NT2/D1 (cell line): ENCODE measurements around the gene GALC.

Experiments
- DNase-seq: peaks from one replicate; pipeline ENCODE4 v3.0.0-alpha.2; 2011; ENCODE audit warnings: low read depth, low spot score
- H3K27me3 ChIP-seq: 2 replicates; pipeline ENCODE4 v1.6.0; 2011; ENCODE audit warnings: mild to moderate bottlenecking; ENCODE audit not compliant: insufficient read length, insufficient read depth
- H3K36me3 ChIP-seq: 2 replicates; pipeline ENCODE4 v1.6.1; 2011; ENCODE audit warnings: mild to moderate bottlenecking, low read length, mixed read lengths; ENCODE audit not compliant: insufficient read depth, insufficient read length
- H3K4me1 ChIP-seq: 2 replicates; pipeline ENCODE4 v1.5.1; 2011; ENCODE audit not compliant: insufficient read depth, insufficient read length
- H3K4me3 ChIP-seq: 2 replicates; pipeline ENCODE4 v1.5.1; 2011; ENCODE audit warnings: low read depth; ENCODE audit not compliant: insufficient read length
- H3K9ac ChIP-seq: 2 replicates; pipeline ENCODE4 v1.6.0; 2011; ENCODE audit warnings: low read depth; ENCODE audit not compliant: insufficient read length
- H3K9me3 ChIP-seq: 2 replicates; pipeline ENCODE4 v1.5.1; 2011; ENCODE audit warnings: mild to moderate bottlenecking, low read length; ENCODE audit not compliant: insufficient read depth
- SUZ12 ChIP-seq: IDR thresholded peaks from 2 replicates; pipeline ENCODE4 v1.6.1; 2011; ENCODE audit not compliant: insufficient read length, insufficient read depth; ENCODE audit errors: extremely low read depth
- YY1 ChIP-seq: IDR thresholded peaks from 2 replicates; pipeline ENCODE4 v1.6.1; 2011; ENCODE audit not compliant: insufficient read length, insufficient read depth
- ZNF274 ChIP-seq: IDR thresholded peaks from 2 replicates; pipeline ENCODE4 v1.6.1; 2011; ENCODE audit warnings: mild to moderate bottlenecking, low read depth, low read length

GALC gene

GRCh38 chr14:87899228-87899627 lies 93.8 kb downstream of the GALC start:
- no peak for DNase-seq
- no peak overlapping the region for H3K9ac ChIP-seq
- no peaks in the 10 kb centered on the region for H3K27me3 ChIP-seq
- TF ChIP-seq SUZ12 (no peak), YY1 (no peak), ZNF274 (no peak)
- H3K9me3 ChIP-seq, result no peaks in the 10 kb centered on the region
- no peaks in the 10 kb centered on the region for H3K36me3 ChIP-seq
- H3K4me3 ChIP-seq, result no peak overlapping the region
- H3K4me1 ChIP-seq, result no peaks in the 10 kb centered on the region

DNA sequence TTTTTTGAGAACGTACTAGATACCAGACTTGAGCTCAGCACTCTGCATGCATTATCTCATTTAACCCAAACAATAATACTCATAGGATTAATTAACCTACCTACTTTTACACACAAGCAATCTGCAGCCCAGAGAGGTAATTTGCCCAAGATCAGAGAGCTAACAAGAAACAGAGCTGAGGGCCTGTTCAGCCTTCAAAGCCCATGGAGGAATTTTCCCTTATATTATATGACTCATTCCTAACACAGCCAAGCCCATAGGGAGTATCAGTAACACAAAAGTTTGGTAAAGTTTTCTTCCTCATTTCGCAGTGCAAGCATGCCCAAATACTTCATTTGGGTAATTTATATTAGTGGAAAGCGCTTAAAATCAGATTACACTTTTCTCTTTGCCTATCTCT lies 94.7 kb downstream of the GALC start:
- Histone ChIP-seq H3K9ac (no peak overlapping the region), H3K36me3 (no peaks in the 10 kb centered on the region), H3K4me3 (no peak overlapping the region), H3K4me1 (no peaks in the 10 kb centered on the region), H3K9me3 (no peaks in the 10 kb centered on the region), H3K27me3 (no peaks in the 10 kb centered on the region)
- TF ChIP-seq YY1, result no peak
- no peak for TF ChIP-seq SUZ12
- TF ChIP-seq ZNF274, result no peak
- no peak for DNase-seq

- no peaks in the 10 kb centered on the region for H3K4me1 ChIP-seq
- no peak overlapping the region for H3K4me3 ChIP-seq
- DNase-seq, result no peak
- no peaks in the 10 kb centered on the region for H3K27me3 ChIP-seq
- no peaks in the 10 kb centered on the region for H3K9me3 ChIP-seq
- H3K9ac ChIP-seq, result no peak overlapping the region
- no peaks in the 10 kb centered on the region for H3K36me3 ChIP-seq
- TF ChIP-seq ZNF274, result no peak
Observed at GRCh38 chr14:87896393-87897380, 96.3 kb downstream of the GALC start.

- no peaks in the 10 kb centered on the region for H3K9me3 ChIP-seq
- no peaks in the 10 kb centered on the region for H3K4me1 ChIP-seq
- no peaks in the 10 kb centered on the region for H3K36me3 ChIP-seq
- H3K4me3 ChIP-seq, result no peak overlapping the region
- no peak for TF ChIP-seq SUZ12
- no peak for TF ChIP-seq ZNF274
- TF ChIP-seq YY1, result no peak
- H3K9ac ChIP-seq, result no peak overlapping the region
- DNase-seq, result no peak
- no peaks in the 10 kb centered on the region for H3K27me3 ChIP-seq
Observed at GRCh38 chr14:87894920-87895319, 98.1 kb downstream of the GALC start.

DNA sequence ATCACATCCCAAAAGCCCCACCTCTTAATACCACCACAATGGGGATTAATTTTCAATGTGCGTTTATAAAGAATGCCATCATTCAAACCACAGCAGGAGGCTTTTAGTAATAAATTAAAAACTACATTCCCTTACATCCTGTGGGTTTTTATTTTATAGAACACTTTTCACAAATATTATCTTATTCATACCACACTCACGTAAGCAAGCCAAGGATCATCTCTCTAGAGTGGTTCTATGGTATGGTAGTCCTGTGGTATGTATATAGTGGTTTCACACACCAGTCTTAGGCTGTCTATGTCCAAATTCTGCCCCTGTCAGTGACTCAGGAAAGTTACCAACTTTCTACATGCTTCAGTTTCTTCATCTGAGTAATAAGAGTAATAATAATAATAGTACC lies 100.2 kb downstream of the GALC start:
- Histone ChIP-seq H3K4me3 (no peak overlapping the region), H3K27me3 (no peaks in the 10 kb centered on the region), H3K9ac (no peak overlapping the region), H3K4me1 (no peaks in the 10 kb centered on the region), H3K9me3 (no peaks in the 10 kb centered on the region), H3K36me3 (no peaks in the 10 kb centered on the region)
- no peak for DNase-seq
- no peak for TF ChIP-seq SUZ12
- TF ChIP-seq ZNF274, result no peak
- no peak for TF ChIP-seq YY1

GRCh38 chr14:87888136-87888999 lies 104.6 kb downstream of the GALC start:
- H3K4me3 ChIP-seq, result no peak overlapping the region
- H3K9ac ChIP-seq, result no peak overlapping the region
- H3K4me1 ChIP-seq, result no peaks in the 10 kb centered on the region
- H3K9me3 ChIP-seq, result no peaks in the 10 kb centered on the region
- H3K27me3 ChIP-seq, result no peaks in the 10 kb centered on the region
- peak; percentile 20 for DNase-seq
- no peaks in the 10 kb centered on the region for H3K36me3 ChIP-seq
- no peak for TF ChIP-seq SUZ12
- no peak for TF ChIP-seq YY1
- TF ChIP-seq ZNF274, result no peak

DNA sequence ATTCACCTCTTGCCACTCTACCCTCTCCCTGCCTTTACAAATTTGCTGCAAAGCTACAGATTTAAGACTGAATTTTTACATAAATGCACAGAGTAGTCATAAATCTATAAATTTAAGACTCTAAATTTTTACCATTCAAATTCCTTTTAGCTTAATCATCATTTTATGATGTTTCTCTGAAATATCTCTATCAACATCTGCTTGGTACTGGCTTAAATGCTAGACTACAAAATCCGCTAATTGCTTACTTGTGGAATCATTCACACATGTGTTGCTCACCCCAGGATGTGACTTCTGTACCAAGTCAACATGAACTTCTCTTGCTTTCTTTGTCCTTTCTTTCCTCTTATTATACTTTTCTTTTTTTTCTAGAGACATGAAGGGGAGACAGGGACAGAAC lies 109.2 kb downstream of the GALC start:
- Histone ChIP-seq H3K4me1 (no peaks in the 10 kb centered on the region), H3K4me3 (no peak overlapping the region), H3K9ac (no peak overlapping the region), H3K36me3 (no peaks in the 10 kb centered on the region), H3K27me3 (no peaks in the 10 kb centered on the region), H3K9me3 (no peaks in the 10 kb centered on the region)
- TF ChIP-seq SUZ12 (no peak), YY1 (no peak)
- no peak for DNase-seq
